K562 (cell line): Measurements from ENCODE around the gene PLEKHG5. TPM values are rescaled to one million over a fixed set of nuclear protein-coding genes. Genes with fewer than 3 reads are reported as not detected.

ENCODE experiments used
- ATAC-seq: fragments of 200-7000 bp; cut with Tn5 transposase; 3 replicates; pipeline ENCODE4 v1.9.1; 2020; ENCODE audit warnings: moderate library complexity
- BruUV-seq: library from RNA; stranded (reverse); fragments of 400-500 nt; replicated peaks from 2 replicates; lab custom pipeline; 2021; lab: Mats Ljungman, UMichigan
- CTCF ChIA-PET: fragments of 300-600 bp; formaldehyde crosslinking; extraction: SDS; loops from one replicate; lab custom pipeline; 2021; ENCODE audit warnings: low intra/inter-chr PET ratio; lab: Yijun Ruan, JAX
- POLR2A ChIA-PET: fragments of 300-600, 350-650 bp; sonication (Branson Sonifier 250); formaldehyde crosslinking; extraction: SDS; loops from one replicate; lab custom pipeline; 2021; ENCODE audit warnings: antibody characterized with exemption, inconsistent platforms; lab: Yijun Ruan, JAX
- DNase-seq, 4 experiments: peaks; one replicate each; pipeline versions ENCODE4 v3.0.0 to v3.0.0-alpha.2; 2011 to 2018; ENCODE audit warnings: low spot score in 3 of 4, mixed read lengths in 3 of 4; ENCODE audit errors: extremely low read depth in 1 of 4
- FAIRE-seq: peaks from 2 replicates; lab custom pipeline; 2011; peaks lifted over from hg19 to GRCh38; lab: Jason Lieb, UNC
- H2AFZ ChIP-seq: 2 replicates; pipeline ENCODE4 v1.6.0; 2011; ENCODE audit warnings: low read depth, low read length, control low read depth, inconsistent platforms
- H3K27ac ChIP-seq: fragments of 200-600 bp; 3 replicates; pipeline ENCODE4 v1.8.0; 2011; ENCODE audit warnings: low read depth, mild to moderate bottlenecking, control low read depth, inconsistent platforms, low read length, moderate library complexity, mixed read lengths; ENCODE audit errors: extremely low read depth
- H3K27me3 ChIP-seq, 2 experiments: fragments of 300-600 bp in 1 of 2; 2 replicates in 1 of 2; 3 replicates in 1 of 2; pipeline versions ENCODE4 v1.6.0 to v1.8.0; 2011; ENCODE audit warnings: inconsistent platforms in 2 of 2, low read length in 2 of 2, mild to moderate bottlenecking in 1 of 2, mixed read lengths in 1 of 2, moderate library complexity in 1 of 2; ENCODE audit not compliant: control insufficient read depth in 2 of 2, insufficient read depth in 2 of 2
- H3K36me3 ChIP-seq: fragments of 300-600 bp; 3 replicates; pipeline ENCODE4 v1.8.0; 2011; ENCODE audit warnings: mild to moderate bottlenecking, low read length, inconsistent platforms; ENCODE audit not compliant: control insufficient read depth, insufficient read depth
- H3K4me1 ChIP-seq, 2 experiments: fragments of 200-600 bp in 1 of 2; replicated peaks in 1 of 2; 2 replicates in 1 of 2; 3 replicates in 1 of 2; pipeline versions ENCODE4 v1.5.1 to v1.8.0; 2011; ENCODE audit warnings: inconsistent platforms in 2 of 2, low read length in 2 of 2, mild to moderate bottlenecking in 1 of 2, mixed read lengths in 1 of 2, moderate library complexity in 1 of 2; ENCODE audit not compliant: control insufficient read depth in 2 of 2, insufficient read depth in 2 of 2
- H3K4me2 ChIP-seq: 2 replicates; pipeline ENCODE4 v1.6.1; 2011; ENCODE audit warnings: low read length, control low read depth, inconsistent platforms, mixed read lengths; ENCODE audit not compliant: insufficient read depth
- H3K4me3 ChIP-seq: fragments of 200-600 bp; sonication (generic), shearing (Covaris generic); 2 replicates; pipeline ENCODE4 v1.5.1; 2016; ENCODE audit warnings: control low read depth, inconsistent platforms
- H3K79me2 ChIP-seq: fragments of 200-600 bp; 3 replicates; pipeline ENCODE4 v1.8.0; 2011; ENCODE audit warnings: low read length, inconsistent platforms; ENCODE audit not compliant: control insufficient read depth, insufficient read depth
- H3K9ac ChIP-seq, 2 experiments: 2 replicates each; pipeline versions ENCODE4 v1.6.0 to v1.6.1; 2011; ENCODE audit warnings: low read depth in 2 of 2, low read length in 2 of 2, control low read depth in 1 of 2, inconsistent platforms in 1 of 2, mild to moderate bottlenecking in 1 of 2, mixed read lengths in 1 of 2; ENCODE audit not compliant: insufficient read depth in 1 of 2
- H3K9me1 ChIP-seq: one replicate; pipeline ENCODE4 v1.6.0; 2011; ENCODE audit warnings: inconsistent platforms, mild to moderate bottlenecking, low read length, moderate library complexity; ENCODE audit not compliant: control insufficient read depth, insufficient read depth
- H3K9me3 ChIP-seq: replicated peaks from 2 replicates; pipeline ENCODE4 v1.5.1; 2011; ENCODE audit warnings: low read depth, low read length, inconsistent platforms; ENCODE audit not compliant: control insufficient read depth, insufficient read depth
- H4K20me1 ChIP-seq: replicated peaks from 2 replicates; pipeline ENCODE4 v1.6.1; 2011; ENCODE audit warnings: low read length, inconsistent platforms, mixed read lengths; ENCODE audit not compliant: control insufficient read depth, insufficient read depth
- CHAMP1 ChIP-seq: fragments of 450-650 bp; IDR thresholded peaks from 2 replicates; pipeline ENCODE4 v1.6.1; 2016; ENCODE audit warnings: mild to moderate bottlenecking
- ERF ChIP-seq: fragments of 450-650 bp; formaldehyde crosslinking; IDR thresholded peaks from 2 replicates; pipeline ENCODE4 v1.4.0; 2020; ENCODE audit warnings: mild to moderate bottlenecking, mixed read lengths
- ETS1 ChIP-seq: conservative IDR thresholded peaks from 2 replicates; pipeline ENCODE4 v1.6.1; 2011; ENCODE audit warnings: low read depth, mild to moderate bottlenecking, low read length; ENCODE audit not compliant: control insufficient read depth
- GMEB1 ChIP-seq: fragments of 250-450 bp; sonication (Bioruptor Pico); IDR thresholded peaks from 2 replicates; pipeline ENCODE4 v1.4.0; 2020; ENCODE audit warnings: mild to moderate bottlenecking
- IRF2 ChIP-seq: sonication (generic); formaldehyde crosslinking; IDR thresholded peaks from 2 replicates; pipeline ENCODE4 v1.8.1; 2022; ENCODE audit warnings: mild to moderate bottlenecking, missing genetic modification reagents
- KAT2B ChIP-seq: IDR thresholded peaks from one replicate; pipeline ENCODE4 v1.6.1; 2012; ENCODE audit warnings: low read depth, mild to moderate bottlenecking, control low read depth, inconsistent platforms, low read length, moderate library complexity
- MBD2 ChIP-seq: sonication (generic); IDR thresholded peaks from 2 replicates; pipeline ENCODE4 v1.6.1; 2016; ENCODE audit warnings: low read depth, borderline replicate concordance
- PCBP1 ChIP-seq: fragments of 200-400 bp; formaldehyde crosslinking; IDR thresholded peaks from 2 replicates; pipeline ENCODE4 v1.6.1; 2018; ENCODE audit warnings: mild to moderate bottlenecking, low read depth, low read length; ENCODE audit not compliant: poor library complexity, severe bottlenecking
- RFX7 ChIP-seq: fragments of 250-450 bp; sonication (Bioruptor Pico); IDR thresholded peaks from 2 replicates; pipeline ENCODE4 v1.5.1; 2021; ENCODE audit warnings: mild to moderate bottlenecking
- SMARCA5 ChIP-seq: fragments of 450-650 bp; IDR thresholded peaks from 2 replicates; pipeline ENCODE4 v1.6.1; 2016
- SRSF3 ChIP-seq: fragments of 200-400 bp; formaldehyde crosslinking; IDR thresholded peaks from 2 replicates; pipeline ENCODE4 v1.6.1; 2016; ENCODE audit warnings: mild to moderate bottlenecking, low read length, moderate library complexity; ENCODE audit not compliant: insufficient read depth
- ZBTB49 ChIP-seq: sonication (generic); formaldehyde crosslinking; IDR thresholded peaks from 2 replicates; pipeline ENCODE4 v1.8.0; 2022; ENCODE audit warnings: missing genetic modification reagents, mild to moderate bottlenecking, borderline replicate concordance
- ZC3H11A ChIP-seq: IDR thresholded peaks from 2 replicates; pipeline ENCODE4 v1.6.1; 2012; ENCODE audit warnings: low read depth, low read length, improper control_type of control experiment
- WGBS: fragments of 100-300 bp; shearing (Covaris generic); methylation state at CpG from one replicate; pipeline ENCODE4 v1.1.6; 2016; ENCODE audit warnings: low coverage, mixed read lengths; ENCODE audit not compliant: insufficient coverage; ENCODE audit errors: missing lambda C conversion rate; 5-methylcytosine and 5-hydroxymethylcytosine counted together
- in situ Hi-C: fragments of 300-500 bp; cut with MboI; formaldehyde crosslinking; loops from 4 replicates; pipeline ENCODE4 v1.15.0; 2018; ENCODE audit warnings: inconsistent platforms, mixed read lengths
- intact Hi-C: fragments of 100-400 bp; cut with micrococcal nuclease; formaldehyde crosslinking; loops from 2 replicates; pipeline ENCODE4 v1.14.2; 2022
- polyA plus RNA-seq, 8 experiments: library from polyadenylated mRNA; depleted of rRNA in 4 of 8; stranded (reverse) in 5 of 8; unstranded in 3 of 8; fragments of >200 nt; fragmentation: Nextera tagmentation in 2 of 8; fragmentation: Illumina TruSeq in 1 of 8; extraction: Ambion mirVana in 2 of 8; extraction: Trizol in 1 of 8; gene quantifications; 2 replicates each; pipeline versions ENCODE4 v1.2.1 to v1.2.3, GENCODE V29; 2011 to 2014; ENCODE audit warnings: inconsistent platforms in 1 of 8, missing spikeins in 1 of 8
- total RNA-seq, 7 experiments: library from RNA; depleted of rRNA in 6 of 7; stranded (reverse); fragments of >200 nt in 6 of 7; fragmentation: Illumina TruSeq in 2 of 7; extraction: Trizol in 2 of 7; gene quantifications; 2 replicates each; pipeline versions ENCODE4 v1.2.1 to v1.2.3, GENCODE V29; 2011 to 2021; ENCODE audit warnings: low replicate concordance in 1 of 7

PLEKHG5 gene
- total and polyA plus RNA-seq, 9 of the 15 experiments (the other 6 are each of a cell fraction or from before 2014, with no cell fraction given): 0.04 to 0.29 (median 0.09) TPM; not detected in 3

GRCh38 chr1:6419397-6419803, 72.1 kb downstream of the PLEKHG5 start:
- POLR2A ChIA-PET: interaction anchor here (0.6 to 0.9 kb wide), 3 partner anchors 10 to 364 kb away, joined by 3 read pairs; no protein-coding TSS in a partner anchor
- no peak for ATAC-seq

More at GRCh38 chr1:6419397-6419803, 72.1 kb downstream of the PLEKHG5 start:
- FAIRE-seq (no peak), DNase-seq (no peak)
- peak overlapping the region in 1 of 2 experiments; percentile 87; a peak in 1 of 4 replicates for H3K9ac ChIP-seq
- 22% methylated on average over 19 of the region's 48 CpGs for WGBS
- peaks cover 15 to 42% of the 10 kb centered on the region in 2 experiments for H3K4me1 ChIP-seq
- H3K27me3 ChIP-seq: peaks cover 61 to 90% of the 10 kb centered on the region in 2 experiments
- intact Hi-C loops: no loop called here
- peaks cover 27% of the 10 kb centered on the region; the same call in 1 of the 2 replicates for H4K20me1 ChIP-seq
- H3K27ac ChIP-seq: no peak overlapping the region
- no peaks in the 10 kb centered on the region for H3K79me2 ChIP-seq
- no peak overlapping the region for H3K4me2 ChIP-seq
- H3K9me1 ChIP-seq: no peaks in the 10 kb centered on the region
- no TSS peak for BruUV-seq
- CTCF ChIA-PET: no interaction called here
- H3K36me3 ChIP-seq: no peaks in the 10 kb centered on the region
- no peak overlapping the region for H2AFZ ChIP-seq
- peak overlapping the region; percentile 15; the same call in 1 of the 2 replicates for H3K4me3 ChIP-seq
- TF ChIP-seq IRF2 (CRISPR knock-in tag) (no peak), MBD2 (no peak), SMARCA5 (no peak), RFX7 (no peak), SRSF3 (no peak), GMEB1 (CRISPR knock-in tag) (no peak), ZBTB49 (CRISPR knock-in tag) (no peak), ETS1 (0 out of 2 replicates have a peak, but pooled peaks have one; percentile 32), ERF (CRISPR knock-in tag) (no peak), ZC3H11A (no peak), CHAMP1 (no peak), PCBP1 (peak; percentile 57), KAT2B (no peak)
- in situ Hi-C loops: no loop called here
- H3K9me3 ChIP-seq: no peaks in the 10 kb centered on the region
